Transverse colon (tissue), 4 donors: ENCODE measurements around the gene HORMAD2.

Experiments used
- POLR2AphosphoS5 ChIP-seq, 3 donors: sonication (generic); formaldehyde crosslinking; IDR thresholded peaks; one replicate each; pipeline ENCODE4 v1.6.1; 2016; ENCODE audit warnings: antibody characterized with exemption in 3 of 3
- TF ChIP-seq, protein P1 (sequence below), 5 experiments: fragments of 200-600 bp in 3 of 5; fragments of 450-650 bp in 2 of 5; sonication (generic) in 3 of 5; IDR thresholded peaks; 1 replicate in 2 of 5; 2 replicates in 3 of 5; pipeline ENCODE4 v1.5.1; 2016 to 2017; ENCODE audit warnings: antibody characterized with exemption in 5 of 5, inconsistent platforms in 3 of 5, mild to moderate bottlenecking in 2 of 5, moderate library complexity in 1 of 5

DNA sequence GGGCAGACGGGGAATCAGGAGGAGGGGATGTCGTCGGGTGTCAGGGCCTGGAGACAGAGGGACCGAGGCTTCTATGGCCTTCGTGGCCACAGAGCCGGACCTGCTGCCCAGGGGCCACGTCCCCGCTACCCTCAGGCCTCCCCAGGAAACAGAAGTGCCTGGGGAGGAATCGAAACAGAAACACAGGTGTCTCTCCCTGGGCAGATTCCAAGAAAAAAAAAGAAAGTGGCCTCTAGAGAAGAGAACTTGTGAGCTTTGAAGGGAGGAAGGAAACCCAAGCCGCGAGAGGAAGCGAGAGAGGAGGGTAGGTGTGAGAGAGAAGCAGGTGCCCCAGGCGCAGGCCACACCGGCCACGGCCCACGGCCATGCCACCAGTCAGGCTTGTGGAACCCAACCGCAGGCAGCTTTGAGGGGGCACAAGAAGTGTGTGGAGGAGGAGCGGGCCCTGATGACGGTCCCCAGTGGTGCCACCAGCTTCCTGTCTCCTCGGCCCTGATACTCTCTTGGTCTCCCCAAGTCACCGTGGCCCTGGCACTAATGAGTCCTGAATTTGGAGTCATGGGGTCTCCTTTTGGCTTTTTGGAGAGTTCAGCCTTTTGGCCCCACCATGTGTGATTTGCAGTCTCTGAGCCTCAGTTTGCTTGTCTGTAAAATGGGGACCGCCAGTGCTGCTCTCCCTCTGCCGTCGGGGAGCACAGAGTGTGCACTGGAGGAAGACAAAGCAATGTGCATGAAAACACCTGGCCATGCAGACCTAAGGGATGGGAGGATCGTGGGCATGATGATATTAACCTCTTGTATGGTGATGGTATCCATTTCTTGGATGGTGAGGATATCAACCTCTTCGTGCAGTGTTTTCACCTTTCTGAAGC, 141.1 kb downstream of the HORMAD2 start:
- TF ChIP-seq, protein P1, sequence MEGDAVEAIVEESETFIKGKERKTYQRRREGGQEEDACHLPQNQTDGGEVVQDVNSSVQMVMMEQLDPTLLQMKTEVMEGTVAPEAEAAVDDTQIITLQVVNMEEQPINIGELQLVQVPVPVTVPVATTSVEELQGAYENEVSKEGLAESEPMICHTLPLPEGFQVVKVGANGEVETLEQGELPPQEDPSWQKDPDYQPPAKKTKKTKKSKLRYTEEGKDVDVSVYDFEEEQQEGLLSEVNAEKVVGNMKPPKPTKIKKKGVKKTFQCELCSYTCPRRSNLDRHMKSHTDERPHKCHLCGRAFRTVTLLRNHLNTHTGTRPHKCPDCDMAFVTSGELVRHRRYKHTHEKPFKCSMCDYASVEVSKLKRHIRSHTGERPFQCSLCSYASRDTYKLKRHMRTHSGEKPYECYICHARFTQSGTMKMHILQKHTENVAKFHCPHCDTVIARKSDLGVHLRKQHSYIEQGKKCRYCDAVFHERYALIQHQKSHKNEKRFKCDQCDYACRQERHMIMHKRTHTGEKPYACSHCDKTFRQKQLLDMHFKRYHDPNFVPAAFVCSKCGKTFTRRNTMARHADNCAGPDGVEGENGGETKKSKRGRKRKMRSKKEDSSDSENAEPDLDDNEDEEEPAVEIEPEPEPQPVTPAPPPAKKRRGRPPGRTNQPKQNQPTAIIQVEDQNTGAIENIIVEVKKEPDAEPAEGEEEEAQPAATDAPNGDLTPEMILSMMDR (IDR thresholded peaks at IDR 0.05), result no peak
- no peak for TF ChIP-seq POLR2AphosphoS5 (IDR thresholded peaks at IDR 0.05)
